GM18873 (cell line): Measurements from ENCODE around the gene CRELD2.

ENCODE experiments used
- ATAC-seq: cut with Tn5 transposase; IDR thresholded peaks from one replicate; pipeline ENCODE4 v1.9.1; 2021; ENCODE audit warnings: mild to moderate bottlenecking, moderate library complexity, moderate number of reproducible peaks; ENCODE audit not compliant: unreplicated experiment, low FRiP score

The CRELD2 gene

GRCh38 chr22:49964136-49965090 lies 46.0 kb downstream of the CRELD2 start:
- ATAC-seq: no peak

DNA sequence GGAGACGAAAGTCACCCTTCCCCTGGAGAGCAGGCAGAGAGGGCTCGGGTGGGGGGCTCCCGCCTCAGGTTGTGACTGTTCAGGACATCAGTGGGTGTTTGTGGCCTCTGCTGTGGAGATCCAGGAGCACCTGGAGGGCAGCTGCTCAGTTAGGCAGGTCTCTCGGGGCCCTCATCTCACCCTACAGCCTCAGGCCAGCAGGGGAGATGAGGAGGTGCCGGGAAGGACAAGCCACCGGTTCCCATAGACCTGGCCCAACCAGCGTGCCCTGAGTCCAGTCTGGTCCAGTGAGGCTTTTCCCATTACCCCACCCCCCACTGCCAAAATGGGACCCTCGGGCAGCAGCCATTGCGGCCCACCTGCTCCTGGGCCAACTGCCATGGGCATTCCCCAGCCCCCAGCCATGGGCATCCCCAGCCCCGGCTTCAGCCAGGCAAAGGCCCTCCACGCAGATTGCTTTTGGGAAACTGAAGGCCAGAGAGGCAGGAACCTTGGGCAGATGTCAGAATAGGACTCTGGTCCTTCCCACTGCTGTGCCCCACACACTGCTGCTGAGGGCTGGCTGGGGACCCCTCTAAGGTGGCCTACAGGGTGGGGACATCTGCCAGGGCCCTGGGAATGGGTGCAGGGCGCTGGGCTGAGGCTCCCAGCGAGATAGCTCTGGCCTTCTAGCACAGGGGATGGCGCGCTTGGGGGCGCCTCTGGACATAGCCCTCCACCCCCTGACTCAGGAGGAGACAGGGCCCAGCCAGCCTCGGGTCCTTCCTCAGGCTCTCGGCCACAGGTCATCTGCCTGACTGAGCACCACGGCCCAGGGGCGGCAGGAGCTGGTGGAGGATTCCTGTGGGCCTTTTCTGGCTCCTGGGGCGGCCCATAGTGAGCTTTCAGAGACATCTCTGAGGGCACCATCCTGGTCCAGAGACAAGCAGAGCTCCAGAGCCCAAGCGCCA lies 46.9 kb downstream of the CRELD2 start:
- ATAC-seq: no peak

- ATAC-seq: no peak
Observed at GRCh38 chr22:49966041-49966773, 47.8 kb downstream of the CRELD2 start.

- no peak for ATAC-seq
Observed at GRCh38 chr22:49966774-49967705, 48.6 kb downstream of the CRELD2 start.

DNA sequence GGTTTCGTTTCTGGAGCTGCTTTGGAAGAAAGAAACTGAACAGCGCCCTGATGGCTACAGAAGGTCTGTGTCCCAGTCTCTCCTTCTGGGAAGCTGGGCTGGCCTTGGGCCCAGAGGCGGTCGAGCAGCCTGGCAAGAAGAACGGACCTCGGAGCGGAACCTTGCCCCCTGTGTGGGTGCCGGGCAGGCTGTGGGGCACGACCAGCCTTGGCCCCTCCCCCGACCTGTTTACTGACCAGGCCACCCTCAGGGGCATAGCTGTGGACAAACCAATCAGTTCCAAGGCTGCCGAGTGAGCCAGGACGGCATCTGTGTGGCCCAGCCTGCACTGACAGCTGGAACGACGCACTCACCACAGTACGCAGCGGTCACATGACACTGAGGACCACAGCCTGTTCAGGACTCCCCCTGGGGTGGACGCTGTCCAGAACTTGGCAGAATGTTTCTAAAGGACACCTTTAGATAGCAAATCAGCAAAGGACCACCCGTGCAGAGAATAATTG lies 49.3 kb downstream of the CRELD2 start:
- ATAC-seq: no peak

GRCh38 chr22:49968313-49968830 lies 49.9 kb downstream of the CRELD2 start:
- no peak for ATAC-seq

GRCh38 chr22:49968831-49969661 lies 50.6 kb downstream of the CRELD2 start:
- ATAC-seq: no peak

GRCh38 chr22:49969751-49970527 lies 51.5 kb downstream of the CRELD2 start:
- ATAC-seq: no peak

DNA sequence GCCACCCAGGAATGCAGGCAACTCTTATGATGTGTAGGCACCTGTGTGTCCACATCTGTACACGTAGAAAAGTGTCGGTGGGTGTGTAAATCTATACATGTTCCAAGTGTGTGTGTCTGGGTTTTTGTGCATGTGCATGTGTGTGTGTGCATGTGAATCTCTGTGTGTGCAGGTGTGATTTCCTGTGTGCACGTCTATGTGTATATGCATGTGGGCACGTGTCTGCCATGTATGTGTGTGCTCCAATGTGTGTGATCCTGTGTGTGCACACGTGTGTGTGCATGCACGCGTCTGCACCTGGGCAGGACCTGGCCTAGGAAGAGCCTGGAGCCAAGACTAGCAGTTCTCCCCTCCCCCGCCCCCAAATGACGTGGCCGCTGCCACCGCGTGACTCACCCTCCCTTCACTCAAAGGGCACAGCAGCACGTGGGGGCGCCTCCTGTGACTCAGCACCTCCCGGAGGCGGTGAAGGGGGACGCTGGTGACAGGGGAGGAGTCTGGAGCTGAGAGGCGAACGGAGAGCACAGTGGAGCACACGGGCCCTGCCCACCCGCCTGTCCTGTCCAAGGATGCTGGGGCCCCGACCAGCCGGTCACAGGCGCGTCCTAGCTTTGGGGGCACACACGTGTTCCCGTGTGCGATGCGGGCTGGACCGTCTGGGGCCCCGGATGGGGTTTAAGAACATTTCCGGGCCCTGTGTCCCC lies 52.2 kb downstream of the CRELD2 start:
- ATAC-seq: peak; percentile 35

DNA sequence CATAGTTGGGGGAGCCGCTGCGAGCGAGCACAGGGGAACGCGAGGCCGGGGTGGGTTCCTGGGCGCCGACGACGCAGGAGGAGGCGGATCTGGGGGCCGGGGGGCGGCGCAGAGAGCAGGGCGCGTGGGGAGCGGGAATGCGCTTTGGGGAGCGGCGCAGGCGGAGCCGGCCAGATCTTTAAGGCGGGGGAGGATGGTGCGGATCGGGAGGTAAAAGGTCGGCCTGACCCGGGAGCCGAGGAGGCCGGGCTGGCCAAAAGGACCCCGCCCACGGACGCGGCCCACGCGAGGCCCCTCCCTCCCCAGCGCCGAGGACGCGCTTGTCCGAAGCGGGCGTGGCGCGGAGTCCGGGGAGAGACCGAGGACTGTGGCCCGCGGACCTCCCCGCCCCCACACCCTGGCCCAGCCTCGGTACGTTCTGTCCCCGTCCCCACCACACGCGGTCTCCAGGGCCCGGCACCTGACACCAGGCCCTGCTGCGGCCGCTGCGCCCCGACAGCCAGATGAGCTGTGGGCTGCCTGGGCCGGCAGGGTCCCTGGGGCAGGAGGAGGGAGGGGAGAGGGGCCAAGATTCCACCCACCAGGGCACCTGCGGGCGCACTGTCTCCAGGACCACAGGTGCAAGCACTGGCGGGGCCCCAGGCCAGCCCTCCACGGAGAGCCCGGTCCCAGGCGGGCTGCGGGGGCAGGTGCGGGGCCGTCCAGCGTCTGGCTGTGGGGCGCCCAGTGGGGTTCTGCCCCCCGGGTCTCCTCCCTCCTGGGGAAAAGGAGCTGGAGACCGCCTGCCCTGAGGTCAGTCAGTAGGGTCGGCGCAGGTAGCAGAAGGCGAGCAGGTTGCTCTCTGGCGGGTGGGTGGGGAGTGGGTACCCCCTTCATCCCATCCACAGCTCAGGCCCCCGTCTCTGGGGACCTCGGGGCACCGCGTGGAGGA lies 53.1 kb downstream of the CRELD2 start:
- ATAC-seq: peak; percentile 25

DNA sequence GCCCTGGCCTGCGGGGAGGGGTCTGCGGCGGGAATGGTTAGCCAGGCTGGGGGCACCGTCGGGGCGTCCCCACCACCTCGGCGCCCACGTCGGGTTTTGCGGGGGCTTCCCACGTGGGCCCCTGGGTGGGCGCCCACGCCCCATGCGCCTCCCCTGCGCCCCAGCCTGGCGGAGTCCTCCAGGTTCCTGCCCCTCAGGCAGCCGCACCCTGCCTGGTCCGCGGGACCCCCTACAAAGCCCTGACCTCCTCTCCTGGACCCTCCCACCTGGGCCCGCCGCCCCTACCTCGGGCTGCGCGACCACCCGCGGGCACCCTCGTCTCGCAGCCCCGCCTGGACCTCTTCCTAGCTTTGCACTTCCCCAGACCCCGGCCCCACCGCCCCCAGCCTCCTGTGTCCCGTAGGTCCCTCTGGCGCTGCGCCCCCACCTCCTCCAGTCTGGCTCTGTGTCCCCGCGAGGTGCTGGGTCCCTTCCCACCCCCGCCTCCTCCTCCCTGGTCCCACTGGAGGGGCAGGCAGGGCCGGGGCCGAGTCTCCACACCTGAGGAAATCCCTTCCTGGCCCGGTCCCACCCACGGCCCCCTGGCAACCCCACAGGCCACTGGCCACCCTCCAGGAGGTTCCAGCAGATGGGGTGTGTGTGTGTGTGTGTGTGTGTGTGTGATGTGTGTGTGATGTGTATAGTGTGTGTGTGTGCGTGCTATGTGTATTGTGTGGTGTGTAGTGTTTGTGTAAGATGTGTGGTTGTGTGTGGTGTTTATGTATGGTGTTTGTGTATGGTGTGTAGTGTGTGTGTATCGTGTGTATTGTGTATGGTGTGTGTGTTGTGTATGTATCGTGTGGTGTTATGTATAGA lies 54.0 kb downstream of the CRELD2 start:
- no peak for ATAC-seq

DNA sequence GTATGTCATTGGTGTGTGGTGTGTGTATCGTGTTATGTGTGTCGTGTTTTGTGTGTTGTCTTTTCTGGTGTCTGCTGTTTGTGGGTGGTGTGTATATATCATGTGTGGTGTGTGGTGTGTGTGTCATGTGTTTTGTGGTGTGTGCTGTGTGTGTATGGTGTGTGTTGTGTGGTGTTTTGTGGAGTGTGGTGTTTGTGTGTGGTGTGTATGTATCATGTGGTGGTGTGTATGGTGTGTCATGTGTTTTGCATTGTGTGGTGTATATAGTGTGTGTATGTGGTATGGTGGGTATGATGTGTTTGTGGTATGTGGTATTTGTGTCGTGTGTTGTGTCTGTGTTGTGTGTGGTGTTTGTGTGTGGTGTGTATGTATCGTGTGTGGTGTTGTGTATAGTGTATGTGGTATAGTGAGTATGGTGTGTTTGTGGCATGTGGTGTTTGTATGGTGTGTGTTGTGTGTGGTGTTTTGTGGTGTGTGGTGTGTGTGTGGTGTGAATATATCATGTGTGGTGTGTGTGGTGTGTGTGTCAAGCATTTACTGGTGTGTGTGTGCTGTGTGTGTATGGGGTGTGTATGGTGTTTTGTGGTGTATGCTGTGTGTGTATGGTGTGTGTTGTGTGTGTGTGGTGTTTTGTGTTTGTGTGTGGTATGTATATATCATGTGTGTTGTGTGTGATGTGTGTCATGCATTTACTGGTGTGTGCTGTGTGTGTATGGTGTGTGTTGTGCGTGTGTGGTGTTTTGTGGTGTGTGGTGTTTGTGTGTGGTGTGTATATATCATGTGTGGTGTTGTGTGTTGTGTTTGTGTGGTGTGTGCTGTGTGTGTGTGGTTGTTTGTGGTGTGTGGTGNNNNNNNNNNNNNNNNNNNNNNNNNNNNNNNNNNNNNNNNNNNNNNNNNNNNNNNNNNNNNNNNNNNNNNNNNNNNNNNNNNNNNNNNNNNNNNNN lies 54.9 kb downstream of the CRELD2 start:
- no peak for ATAC-seq

DNA sequence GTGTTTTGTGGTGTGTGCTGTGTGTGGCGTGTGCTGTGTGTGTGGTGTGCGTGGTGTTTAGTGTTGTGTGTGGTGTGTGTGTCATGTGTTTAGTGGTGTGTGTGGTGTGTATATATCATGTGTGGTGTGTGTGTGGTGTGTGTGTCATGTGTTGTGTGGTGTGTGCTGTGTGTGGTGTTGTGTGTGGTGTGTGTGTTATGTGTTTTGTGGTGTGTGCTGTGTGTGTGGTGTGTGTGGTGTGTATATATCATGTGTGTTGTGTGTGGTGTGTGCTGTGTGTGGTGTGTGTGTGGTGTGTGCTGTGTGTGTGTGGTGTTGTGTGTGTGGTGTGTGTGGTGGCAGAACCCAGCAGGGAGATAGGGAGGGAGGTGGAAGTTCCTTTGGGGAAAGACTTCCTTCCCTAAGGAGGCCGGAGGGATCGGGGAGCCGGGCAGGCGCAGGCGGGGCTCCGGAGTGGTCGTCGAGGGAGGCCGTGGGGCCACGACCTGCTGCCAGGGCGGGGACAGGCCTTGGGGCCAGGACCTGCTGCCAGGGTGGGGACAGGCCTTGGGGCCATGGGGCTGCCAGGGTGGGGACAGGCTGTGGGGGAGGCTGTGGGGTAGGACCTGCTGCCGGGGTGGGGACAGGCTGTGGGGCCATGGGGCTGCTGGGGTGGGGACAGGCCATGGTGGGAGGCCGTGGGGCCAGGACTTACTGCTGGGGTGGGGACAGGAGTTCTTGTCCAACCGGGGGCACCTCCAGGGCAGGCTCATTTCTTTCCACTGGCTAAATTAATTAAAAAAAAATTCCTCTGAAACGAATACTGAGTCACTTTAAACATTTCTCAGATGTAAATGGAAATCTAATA lies 57.3 kb downstream of the CRELD2 start:
- no peak for ATAC-seq
